AML-193 (cell line): Measurements from ENCODE around the gene SYCE3.
A peak's percentile ranks its signal among the peaks of the same experiment; 100 is the strongest.

Source experiments
- DNase-seq, 2 experiments: peaks; one replicate each; lab custom pipeline; 2025; lab: John Stamatoyannopoulos, UW

SYCE3 gene

DNA sequence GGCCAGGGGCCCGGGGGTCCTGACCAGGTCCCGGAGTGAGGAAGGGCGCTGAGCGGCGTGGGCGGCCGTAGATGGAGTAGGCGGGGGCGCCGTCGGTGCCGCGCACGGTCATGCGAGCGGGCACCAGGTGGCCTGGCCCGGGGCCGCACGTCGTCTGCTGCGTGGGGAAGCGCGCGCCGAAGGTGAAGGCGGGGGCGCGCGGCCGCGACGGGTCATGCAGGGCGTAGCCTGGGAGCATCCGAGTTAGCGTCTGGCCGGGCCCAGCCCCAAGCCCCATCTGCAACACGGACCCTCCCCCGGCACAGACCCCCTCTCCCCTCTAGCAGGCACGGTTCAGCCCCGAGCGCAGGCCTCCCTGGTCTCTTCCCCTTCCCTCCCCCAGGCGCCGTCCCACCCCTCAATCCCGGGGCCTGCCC, 31.2 kb downstream of the SYCE3 start:
- no peak for DNase-seq

DNA sequence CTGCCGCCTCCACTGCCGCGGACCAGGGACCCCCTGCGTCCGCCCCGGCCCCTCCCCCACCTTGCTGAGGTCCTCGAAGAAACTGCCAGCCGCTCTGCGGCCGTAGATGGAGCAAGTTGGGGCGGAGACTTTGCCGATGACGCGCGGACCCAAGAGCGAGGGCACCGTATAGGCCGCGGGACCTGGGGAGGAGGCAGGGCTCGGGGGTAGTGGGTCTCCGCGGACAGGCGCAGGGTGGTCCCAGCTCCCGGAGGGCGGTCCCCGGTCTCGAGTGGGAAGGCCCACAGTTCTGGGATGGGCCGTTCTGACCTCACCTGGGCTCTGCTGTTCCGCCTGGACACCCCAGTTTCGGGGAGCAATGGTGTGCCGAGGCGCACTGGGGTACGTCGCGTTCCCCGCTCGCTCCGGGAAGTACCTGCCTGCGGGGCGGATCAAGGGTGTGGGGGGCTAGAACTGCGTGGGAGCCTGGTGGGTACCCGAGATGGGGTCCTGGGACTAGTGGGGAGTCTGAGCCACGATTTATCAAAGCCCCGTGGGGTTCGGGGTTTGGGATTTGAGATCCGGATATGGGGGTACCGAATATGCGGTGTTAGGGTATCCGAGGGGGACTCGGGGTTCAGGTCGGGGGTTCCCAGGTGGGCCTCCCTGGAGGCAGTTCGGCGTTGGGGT, 31.7 kb downstream of the SYCE3 start:
- DNase-seq = no peak

DNA sequence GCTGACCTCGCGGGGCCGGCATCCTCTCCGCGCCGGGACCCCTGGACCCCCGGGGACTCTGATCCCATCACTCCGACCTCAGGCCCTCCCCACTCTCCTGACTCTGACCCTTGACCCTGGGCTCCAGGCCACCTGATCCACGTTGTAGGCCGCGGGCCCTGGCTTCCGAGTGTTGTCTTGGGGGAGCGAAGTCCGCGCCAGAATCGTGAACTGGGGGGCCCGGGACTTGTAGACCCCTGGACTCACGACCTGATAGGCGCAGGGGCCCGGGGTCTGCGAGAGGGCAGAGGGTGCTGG, 32.2 kb downstream of the SYCE3 start:
- no peak for DNase-seq

DNA sequence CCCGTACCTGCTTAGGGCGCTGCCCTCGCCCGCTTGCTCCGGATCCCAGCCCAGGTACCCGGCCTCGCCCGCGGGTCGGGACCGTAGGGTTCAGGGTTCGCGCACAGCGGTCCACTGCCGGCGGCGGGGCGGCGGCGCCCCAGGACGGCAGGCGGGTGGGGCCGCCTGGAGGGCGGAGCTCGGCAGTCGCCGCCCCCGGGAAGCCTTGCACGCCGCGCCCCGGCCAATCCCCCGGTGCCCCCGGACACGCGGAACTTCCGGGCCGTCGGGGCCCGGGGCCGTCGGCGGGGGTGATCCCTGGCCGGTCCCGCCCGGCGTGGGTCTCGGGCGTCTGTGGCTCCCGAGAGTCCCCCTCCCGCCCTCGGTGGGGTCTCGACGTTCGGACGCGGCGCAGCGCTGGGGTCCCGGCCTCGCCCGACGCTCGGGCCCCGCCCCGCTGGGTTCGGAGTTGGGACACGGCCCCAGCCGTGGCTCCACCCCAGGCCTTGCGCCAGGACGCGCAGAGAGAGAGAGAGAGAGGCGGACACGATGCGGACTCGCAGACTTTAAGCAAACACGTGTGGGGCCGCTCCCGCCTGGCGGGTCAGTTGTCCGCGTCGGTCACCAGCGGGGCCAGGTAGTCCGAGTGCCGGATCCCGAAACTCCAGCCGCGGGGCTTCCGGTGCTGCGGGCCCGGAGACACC, 32.7 kb downstream of the SYCE3 start, which contains the start of gene TYMP:
TSS of gene TYMP (minus strand) at position 116 of the 683 bp plus-strand sequence. CDS start 303 bp downstream, outside the sequence.
- no peak for DNase-seq

DNA sequence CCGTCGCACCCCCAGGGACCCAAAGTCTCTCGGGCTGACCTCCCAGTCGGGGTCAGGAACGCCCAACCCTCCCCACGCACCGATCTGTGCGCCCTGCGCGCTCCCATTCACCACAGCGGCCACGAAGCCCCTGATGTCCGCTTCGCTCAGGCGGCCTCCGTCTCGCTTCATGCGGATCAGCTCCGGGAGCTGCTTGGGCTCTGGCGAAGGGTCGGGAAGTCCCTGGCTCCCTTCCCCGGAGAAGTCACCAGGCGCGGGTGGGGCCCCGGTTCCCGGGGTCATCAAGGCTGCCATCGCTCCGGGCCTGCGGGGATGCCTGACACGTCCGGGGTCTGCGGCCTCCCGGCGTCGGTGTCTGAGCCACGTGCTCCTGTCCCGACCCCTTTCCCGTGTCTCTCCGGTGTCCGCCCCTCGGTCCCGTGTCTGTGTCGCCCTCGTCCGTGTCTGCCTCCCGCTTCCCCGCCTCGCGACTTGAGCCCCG, 33.3 kb downstream of the SYCE3 start:
- DNase-seq = no peak

DNA sequence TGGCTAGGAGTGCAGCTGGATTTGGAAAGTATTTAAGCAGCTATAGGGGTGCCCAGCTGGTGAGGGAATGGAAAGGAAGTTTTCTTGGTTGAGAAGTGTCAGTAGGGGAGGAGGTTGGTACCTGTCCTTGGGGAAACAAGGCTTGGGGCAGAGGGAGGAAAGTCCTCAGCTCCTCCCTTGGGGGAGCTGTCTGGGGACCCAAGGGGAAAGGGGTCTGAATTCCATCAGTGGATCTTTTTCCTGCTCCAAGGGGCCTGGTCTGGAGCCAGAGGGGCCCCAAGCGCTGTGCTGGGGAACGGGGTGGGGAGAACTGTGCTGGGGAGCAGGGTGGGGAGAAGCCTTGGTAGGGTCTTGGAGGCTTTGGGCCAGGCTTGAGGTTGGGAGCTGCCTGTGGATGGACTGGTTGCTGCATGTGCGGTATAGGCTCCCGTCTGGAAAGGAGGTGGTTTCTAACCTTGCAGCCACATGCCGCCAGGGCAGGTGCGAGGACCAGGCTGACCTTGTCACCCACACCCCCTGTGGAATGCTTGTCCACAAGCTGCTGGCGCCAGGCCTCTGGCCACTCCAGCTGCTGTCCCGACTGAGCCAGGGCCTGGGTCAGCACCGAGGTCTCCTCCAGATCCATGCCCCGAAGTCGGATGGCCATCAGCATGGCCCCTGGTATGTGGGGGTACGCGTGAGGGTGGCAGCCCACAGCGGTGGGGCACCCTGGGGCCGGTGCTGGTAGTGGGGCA, 33.9 kb downstream of the SYCE3 start:
- no peak for DNase-seq

DNA sequence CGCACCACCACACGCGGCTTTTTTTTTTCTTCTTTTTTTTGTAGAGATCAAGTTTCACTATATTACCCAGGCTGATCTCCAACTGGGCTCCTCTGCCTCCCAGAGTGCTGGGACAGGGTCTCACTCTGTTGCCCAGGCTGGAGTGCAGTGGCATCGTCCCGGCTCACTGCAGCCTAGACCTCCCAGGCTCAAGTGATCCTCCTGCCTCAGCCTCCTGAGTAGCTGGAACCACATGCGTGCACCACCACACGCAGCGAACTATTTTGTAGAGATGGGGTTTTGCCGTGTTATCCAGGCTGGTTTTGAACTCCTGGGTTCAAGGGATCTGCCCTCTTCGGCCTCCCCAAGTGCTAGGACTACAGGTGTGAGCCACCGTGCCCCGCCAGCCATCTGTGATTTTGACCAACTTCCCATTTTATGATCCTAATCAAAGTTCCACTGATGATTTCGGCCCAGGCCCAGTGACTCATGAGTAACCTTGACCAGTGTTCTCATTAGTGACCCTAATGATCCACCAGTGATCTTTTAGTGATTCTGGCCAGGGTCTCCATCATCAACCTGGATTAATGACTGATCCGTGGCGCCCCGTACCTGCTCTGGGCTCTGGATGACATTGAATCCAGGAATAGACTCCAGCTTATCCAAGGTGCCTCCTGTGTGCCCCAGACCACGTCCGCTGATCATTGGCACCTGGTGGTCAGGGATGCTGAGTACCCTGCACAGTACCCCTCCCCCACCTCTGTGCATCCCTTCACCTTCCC, 34.6 kb downstream of the SYCE3 start:
- DNase-seq = no peak

DNA sequence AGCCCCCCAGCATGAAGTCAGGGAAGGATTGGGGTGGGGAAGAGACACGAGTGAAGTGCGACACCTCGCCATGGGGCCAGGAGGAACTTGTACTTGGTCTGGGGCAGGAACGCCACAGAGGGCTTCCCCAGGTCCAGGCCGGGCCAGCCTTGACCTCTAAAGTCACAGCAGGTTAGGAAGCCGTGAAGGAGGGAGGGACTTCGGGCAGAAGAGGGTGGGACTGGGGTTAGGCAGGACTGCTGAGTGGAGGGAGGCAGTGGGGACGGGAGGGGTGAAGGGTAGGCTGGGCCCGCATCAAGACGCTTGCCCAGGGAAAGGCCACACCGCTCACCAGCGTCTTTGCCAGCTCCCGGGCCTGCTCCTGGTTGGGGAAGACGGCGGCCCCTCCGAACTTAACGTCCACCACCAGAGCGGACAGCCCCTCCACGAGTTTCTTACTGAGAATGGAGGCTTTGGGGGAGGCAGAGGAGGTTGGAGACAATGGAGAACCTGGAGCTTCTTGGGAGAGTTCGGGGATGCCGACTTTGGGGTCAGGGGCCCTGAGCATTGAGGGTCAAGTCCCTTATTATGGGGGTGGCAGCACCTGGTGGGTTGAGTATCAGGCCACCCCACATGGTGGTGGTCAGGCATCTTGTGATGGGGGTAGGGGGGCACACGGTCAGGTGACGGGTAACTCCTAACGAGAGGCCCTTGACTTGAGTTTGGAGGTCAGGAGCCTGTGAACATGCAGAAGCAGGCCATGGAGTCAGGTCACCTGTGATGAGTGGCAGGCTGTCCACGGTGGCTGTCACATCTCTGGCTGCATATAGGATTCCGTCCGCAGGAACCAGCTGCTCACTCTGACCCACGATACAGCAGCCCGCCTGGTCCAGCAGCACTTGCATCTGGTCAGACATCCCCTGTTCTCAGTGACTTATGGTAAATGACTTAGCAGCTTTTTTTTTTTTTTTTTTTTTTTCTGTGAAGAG, 35.6 kb downstream of the SYCE3 start:
- peak; percentile 62 to 69 for DNase-seq

DNA sequence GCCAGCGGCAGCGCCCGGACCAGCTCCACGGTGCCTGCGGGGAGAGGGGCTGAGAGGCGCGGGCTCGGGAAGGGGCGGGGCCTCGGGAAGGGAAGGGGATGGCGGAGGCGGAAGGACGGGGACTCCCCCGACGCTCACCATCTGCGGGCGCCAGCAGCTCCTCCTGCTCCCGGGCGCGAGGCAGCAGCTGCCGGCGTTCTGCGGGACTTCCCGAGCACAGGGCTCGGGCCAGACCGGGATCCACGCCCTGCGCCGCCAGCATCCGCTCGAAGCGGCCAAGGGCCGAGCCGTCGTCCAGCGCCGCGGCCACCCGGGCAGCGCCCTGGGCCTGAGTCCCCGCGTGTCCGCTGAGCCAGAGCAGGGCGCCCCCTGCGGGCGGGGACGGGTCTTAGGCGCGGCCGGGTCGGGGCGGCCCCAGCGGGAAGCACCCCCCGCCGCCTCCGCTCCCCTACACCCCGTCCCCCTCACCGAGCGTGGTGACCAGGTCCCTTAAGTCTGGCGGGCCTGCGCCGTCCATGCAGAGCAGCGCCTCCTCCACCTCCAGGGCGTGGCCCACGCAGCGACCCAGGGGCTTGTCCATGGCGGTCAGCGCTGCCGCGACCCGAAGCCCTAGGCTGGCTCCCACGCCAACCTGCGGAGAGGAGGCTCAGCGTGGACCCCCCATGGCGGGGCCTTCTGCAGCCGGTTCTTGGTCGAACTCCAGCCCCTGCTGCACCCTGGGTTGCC, 36.4 kb downstream of the SYCE3 start:
- DNase-seq = peak; percentile 56 to 75

DNA sequence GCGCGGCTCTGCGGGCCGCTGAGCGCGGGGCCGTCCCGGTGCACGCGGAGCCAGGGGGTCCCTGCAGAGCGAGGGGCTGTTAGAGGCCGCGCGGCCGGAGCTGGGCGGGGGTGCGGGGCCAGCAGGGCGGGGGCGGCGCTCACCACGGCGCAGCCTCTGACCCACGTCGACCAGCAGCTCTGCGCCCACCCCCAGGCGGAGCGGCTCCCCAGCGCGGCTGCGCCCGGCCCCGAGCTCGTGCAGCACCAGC, 36.9 kb downstream of the SYCE3 start:
- no peak for DNase-seq

DNA sequence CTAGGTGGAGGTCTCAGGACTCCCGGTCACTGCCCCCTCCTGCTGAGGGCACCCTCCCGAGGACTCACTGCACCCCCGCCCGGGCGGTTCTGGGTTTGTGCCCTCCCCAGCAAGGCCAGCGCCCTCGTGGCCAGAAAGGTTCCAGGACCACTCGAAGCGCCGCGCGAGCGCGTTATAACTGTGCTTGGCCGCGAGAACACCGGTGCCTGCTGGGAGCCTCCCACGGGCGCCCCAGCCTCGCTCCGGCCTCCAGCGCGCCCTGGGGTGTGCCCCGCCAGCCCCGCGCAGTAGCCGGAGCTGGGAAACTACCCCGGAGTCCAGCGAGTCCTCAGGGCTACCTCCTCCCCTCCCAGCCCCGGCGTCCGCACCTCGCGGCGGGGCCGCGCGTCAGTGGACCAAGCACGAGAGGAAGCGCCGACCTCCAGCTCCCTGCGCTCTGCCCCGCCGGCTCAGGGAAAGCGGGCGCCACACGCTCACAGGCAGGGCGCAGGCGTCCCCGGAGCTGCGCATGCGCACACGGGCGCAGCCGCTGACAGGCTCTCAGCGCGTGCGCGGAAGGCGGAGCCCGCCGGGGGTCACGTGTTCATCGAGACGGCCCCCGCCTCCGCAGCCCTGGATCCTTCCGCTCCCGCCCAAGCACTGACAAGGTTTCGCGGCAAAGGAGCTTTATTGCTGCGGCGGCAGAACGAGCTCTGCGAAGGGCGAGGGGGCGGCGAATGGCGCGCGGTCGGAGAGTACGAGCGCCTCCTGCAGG, 37.4 kb downstream of the SYCE3 start, which contains the start of gene SCO2:
TSS of gene SCO2 (minus strand) at position 495 of the 754 bp plus-strand sequence. CDS start 1,187 bp downstream, outside the sequence.
- DNase-seq = peak; percentile 86 to 91

DNA sequence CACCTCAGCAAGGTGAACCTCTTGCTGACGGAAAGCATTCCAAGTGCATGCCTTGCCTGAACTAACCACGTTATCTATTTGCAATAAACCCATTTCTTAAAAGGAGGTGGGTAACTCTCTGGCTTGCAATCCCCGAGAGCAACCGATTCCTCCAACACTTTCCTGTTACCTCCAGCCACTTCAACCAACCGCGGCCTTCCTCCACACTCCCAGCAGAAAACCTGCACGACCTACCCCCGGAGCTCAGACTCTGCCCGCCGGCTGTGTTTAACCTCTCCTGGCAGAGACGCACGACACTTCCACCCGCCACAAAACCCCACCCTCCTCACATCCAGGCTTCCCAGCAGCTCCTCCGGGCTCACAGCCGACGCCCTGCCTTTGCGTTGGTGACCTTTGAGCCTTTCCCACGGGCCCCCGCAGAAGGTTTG, 38.0 kb downstream of the SYCE3 start:
- DNase-seq = no peak

DNA sequence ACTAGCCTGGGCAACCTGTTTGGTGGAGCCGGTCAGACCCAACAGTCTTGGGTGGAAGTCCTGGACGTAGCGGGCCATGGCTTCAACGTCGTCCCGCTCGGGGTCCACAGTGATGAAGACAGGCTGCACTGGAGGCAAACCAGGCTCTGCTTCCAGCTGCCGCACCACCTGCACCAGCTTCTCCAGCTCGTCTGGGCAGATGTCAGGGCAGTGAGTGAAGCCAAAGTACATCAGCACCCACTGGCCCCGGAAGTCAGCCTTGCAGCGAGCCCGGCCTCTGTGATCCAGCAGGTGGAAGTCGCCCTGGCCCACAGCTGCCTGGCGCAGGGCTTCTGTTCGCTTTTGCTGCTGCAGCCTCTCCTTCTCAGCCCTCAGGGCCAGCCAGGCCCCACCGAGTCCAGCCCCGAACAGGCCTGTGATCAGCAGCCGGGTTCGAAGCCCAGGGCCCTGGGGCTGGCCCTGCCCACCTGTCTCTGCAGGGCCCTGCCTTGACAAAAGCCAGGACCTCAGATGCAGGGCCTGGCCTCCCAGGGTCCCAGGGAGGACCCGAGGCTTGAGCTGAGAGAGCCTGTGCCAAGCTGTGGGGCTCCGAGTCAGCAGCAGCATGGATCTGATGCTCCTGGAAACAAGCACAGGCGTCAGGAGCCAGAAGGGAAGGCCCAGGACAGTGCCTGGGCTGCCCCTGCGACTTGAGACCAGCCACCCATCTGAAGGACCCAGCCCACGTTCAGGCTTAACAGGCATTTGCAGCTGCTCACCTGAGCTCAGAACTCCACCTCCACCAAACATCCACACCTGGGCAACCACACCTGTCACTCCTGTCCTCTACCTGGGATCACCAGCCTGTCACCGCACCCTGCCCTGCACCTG, 38.7 kb downstream of the SYCE3 start:
- no peak for DNase-seq

DNA sequence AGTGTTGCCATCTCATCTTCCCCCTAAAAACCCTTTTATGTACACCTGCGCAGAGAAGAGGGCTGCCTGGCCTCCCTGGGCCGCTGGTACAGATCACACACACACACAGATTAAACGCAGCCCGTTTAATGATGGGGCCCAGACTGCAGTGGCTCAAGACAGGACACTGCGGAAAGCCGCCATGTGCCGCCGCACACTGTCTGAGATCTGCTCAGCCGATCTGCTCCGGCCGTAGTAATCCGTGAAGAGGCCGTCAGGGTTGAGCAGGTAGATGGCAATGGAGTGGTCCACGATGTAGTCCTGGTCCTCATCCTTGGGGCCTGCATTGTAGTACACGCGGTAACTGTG, 39.3 kb downstream of the SYCE3 start:
- no peak for DNase-seq

DNA sequence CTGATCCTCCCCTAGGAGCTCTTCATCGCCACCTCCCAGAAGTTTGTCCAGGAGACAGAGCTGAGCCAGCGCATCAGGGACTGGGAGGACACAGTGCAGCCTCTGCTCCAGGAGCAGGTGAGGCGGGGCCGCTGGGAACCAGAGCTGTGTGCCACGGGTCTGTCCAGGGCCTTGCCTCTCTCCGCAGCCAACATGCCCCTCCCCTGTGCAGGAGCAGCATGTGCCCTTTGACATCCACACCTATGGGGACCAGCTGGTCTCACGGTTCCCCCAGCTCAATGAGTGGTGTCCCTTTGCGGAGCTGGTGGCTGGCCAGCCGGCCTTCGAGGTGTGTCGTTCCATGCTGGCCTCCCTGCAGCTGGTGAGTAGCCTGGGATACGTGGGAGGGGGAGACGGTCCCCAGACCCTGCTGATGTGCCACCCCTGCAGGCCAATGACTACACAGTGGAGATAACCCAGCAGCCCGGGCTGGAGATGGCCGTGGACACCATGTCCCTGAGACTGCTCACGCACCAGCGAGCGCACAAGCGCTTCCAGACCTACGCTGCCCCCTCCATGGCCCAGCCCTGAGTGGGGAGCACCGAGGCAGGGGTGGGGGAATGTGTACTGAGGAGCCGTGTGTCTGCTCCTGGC, 39.8 kb downstream of the SYCE3 start:
- no peak for DNase-seq

DNA sequence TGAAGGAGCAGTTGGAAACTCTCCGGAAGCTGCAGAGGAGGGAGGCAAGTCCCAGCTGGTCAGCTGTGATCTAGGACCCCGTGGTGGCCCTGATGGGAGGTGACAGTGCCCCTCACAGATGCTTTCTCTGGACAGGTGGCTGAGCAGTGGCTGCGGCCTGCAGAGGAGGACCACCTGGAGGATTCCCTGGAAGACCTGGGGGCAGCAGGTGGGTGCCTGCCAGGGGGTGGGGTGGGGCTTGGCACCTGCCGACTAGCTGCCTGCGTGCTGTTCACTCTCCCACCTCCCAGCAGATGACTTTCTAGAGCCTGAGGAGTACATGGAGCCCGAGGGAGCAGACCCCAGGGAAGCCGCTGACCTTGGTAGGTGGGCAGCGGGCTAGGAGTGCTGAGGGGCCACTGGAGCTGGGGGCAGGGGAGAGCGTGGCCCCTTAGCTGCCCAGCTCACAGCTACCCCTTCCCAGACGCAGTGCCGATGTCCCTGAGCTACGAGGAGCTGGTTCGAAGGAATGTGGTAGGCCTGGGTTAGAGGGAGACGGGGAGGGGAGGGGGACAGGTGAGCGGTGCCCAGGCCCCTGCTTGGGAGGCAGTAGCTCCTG, 40.4 kb downstream of the SYCE3 start:
- DNase-seq = no peak

DNA sequence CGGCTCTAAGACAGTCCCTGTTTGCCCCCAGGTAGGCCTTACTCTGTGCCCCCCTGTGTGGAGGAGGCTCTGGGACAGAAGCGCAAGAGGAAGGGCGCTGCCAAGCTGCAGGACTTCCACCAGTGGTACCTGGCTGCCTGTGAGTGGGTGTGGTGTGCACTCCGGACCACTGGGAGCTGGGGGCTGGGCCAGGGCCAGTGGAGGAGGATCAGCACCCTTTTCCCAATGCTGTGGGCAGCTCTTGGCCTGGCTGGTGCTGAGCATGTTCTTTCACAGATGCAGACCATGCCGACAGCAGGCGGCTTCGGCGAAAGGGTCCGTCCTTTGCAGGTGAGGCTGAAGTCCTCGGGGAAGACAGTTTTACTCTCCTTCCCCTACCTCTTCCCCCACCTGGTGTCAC, 41.0 kb downstream of the SYCE3 start:
- no peak for DNase-seq

DNA sequence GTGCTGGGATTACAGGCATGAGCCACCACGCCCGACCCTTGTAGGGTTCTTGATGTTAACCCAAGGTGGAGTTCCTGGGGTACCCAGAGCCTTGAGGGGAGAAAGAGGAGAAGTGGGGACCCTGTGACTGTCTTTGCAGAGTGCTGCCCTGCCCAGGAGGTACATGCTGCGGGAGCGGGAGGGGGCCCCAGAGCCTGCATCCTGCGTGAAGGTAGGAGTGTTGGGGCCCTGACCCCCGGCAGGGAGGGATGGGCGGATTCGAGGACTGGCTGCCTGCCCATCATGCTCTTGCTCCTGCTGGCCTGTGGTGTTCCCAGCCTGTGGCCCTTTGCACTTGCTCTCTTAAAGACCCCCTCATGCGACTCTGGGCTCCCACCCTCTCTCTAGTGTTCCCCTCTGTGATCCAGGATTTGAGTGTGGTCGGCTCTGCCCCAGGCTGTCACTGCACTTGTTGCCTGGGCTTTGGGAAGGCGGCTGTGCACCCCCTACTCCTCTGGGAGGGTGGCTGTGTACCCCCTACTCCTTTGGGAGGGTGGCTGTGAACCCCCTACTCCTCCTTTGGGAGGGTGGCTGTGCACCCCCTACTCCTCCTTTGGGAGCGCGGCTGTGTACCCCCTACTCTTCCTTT, 41.8 kb downstream of the SYCE3 start:
- DNase-seq = no peak
